Hepatocyte (in vitro differentiated cells): ENCODE results near the gene MTCH1. TPM values are rescaled to one million over a fixed set of nuclear protein-coding genes. Genes with fewer than 3 reads are reported as not detected.

Experiments used
- DNase-seq: peaks from one replicate; pipeline ENCODE4 v3.0.0-alpha.2; 2016; ENCODE audit warnings: low spot score
- H2AFZ ChIP-seq: fragments of 200-600 bp; sonication (generic); 2 replicates; pipeline ENCODE4 v1.6.0; 2016; ENCODE audit warnings: antibody characterized with exemption, mild to moderate bottlenecking
- H3K27ac ChIP-seq: fragments of 200-600 bp; sonication (generic); 2 replicates; pipeline ENCODE4 v1.5.1; 2016; ENCODE audit warnings: mild to moderate bottlenecking
- H3K27me3 ChIP-seq: fragments of 200-600 bp; sonication (generic); 2 replicates; pipeline ENCODE4 v1.6.1; 2016
- H3K36me3 ChIP-seq: fragments of 200-600 bp; sonication (generic); replicated peaks from 2 replicates; pipeline ENCODE4 v1.5.1; 2016; ENCODE audit warnings: low read depth; ENCODE audit not compliant: insufficient read depth
- H3K4me1 ChIP-seq: fragments of 200-600 bp; sonication (generic); 2 replicates; pipeline ENCODE4 v1.5.1; 2016; ENCODE audit warnings: mild to moderate bottlenecking, moderate library complexity; ENCODE audit not compliant: insufficient read depth
- H3K4me2 ChIP-seq: fragments of 200-600 bp; sonication (generic); 2 replicates; pipeline ENCODE4 v1.6.0; 2016
- H3K4me3 ChIP-seq: fragments of 200-600 bp; sonication (generic); 2 replicates; pipeline ENCODE4 v1.5.1; 2016; ENCODE audit warnings: mild to moderate bottlenecking
- H3K79me2 ChIP-seq: fragments of 200-600 bp; sonication (generic); 2 replicates; pipeline ENCODE4 v1.6.0; 2017; ENCODE audit warnings: mild to moderate bottlenecking
- H3K9me2 ChIP-seq: fragments of 200-600 bp; sonication (generic); replicated peaks from 2 replicates; pipeline ENCODE4 v1.6.0; 2017; ENCODE audit warnings: mild to moderate bottlenecking; ENCODE audit not compliant: insufficient read depth
- H3K9me3 ChIP-seq: fragments of 200-600 bp; sonication (generic); 2 replicates; pipeline ENCODE4 v1.5.1; 2016; ENCODE audit warnings: low read depth, mild to moderate bottlenecking
- H4K20me1 ChIP-seq: fragments of 200-600 bp; sonication (generic); 2 replicates; pipeline ENCODE4 v1.6.0; 2016; ENCODE audit warnings: mild to moderate bottlenecking; ENCODE audit not compliant: insufficient read depth, poor library complexity, severe bottlenecking
- EZH2 ChIP-seq: fragments of 200-600 bp; sonication (generic); IDR thresholded peaks from 2 replicates; pipeline ENCODE4 v1.6.1; 2016; ENCODE audit warnings: antibody characterized with exemption, mild to moderate bottlenecking, borderline replicate concordance
- EZH2phosphoT487 ChIP-seq: fragments of 200-600 bp; sonication (generic); IDR thresholded peaks from one replicate; pipeline ENCODE4 v1.6.1; 2018; ENCODE audit warnings: antibody characterized with exemption, mild to moderate bottlenecking, low read depth, moderate library complexity; ENCODE audit not compliant: unreplicated experiment, severe bottlenecking
- WGBS: methylation state at CpG from one replicate; pipeline ENCODE4 v1.1.6; 2016; ENCODE audit warnings: low lambda C conversion rate; ENCODE audit errors: missing lambda C conversion rate; 5-methylcytosine and 5-hydroxymethylcytosine counted together
- polyA plus RNA-seq: library from polyadenylated mRNA; unstranded; fragments of >200 nt; fragmentation: Nextera tagmentation; extraction: Ambion mirVana; gene quantifications from 2 replicates; pipeline ENCODE4 v1.2.1, GENCODE V29; 2016
- total RNA-seq: library from RNA; depleted of rRNA; stranded (reverse); fragments of >200 nt; gene quantifications from 2 replicates; pipeline ENCODE4 v1.2.3, GENCODE V29; 2014
- TF ChIP-seq, protein P1 (sequence below): fragments of 200-600 bp; sonication (generic); IDR thresholded peaks from 2 replicates; pipeline ENCODE4 v1.5.1; 2016; ENCODE audit warnings: antibody characterized with exemption, mild to moderate bottlenecking; ENCODE audit not compliant: poor library complexity

MTCH1 gene
- total and polyA plus RNA-seq, 2 experiments from 2014 or later, result 203 to 395 TPM

DNA sequence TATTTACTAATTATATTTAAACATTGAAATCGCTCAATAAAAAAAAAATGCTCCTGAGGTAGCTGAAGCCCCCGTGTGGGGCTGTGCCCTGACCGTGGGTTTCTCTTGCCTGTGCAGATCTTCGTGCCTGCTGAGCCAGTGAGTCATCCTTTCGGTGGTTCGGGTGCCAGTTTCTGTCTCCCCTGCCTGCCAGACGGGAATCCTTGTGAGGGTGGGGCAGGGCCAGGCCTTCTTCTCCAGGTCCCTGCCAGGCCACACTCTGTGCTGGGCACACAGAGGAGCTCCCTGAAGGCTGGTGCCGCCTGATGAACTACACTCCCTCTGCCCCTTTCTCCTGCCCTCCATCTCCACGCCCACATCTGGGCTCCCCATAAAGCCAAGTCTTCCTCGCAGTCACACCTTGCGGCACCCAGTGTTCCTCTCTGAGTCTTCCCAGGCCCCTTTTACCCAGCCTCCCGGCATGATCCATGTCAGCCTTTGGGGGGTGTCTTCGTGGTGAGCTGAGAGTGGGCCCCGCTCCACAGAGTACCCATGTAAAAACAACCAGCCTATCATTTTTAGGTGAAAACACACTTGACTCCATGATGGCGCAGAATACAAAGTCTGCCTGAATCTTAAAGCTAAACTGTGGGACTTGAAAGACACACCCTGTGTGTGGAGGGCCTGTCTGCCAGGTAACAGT lies 38.8 kb upstream of the MTCH1 start:
- no peaks in the 10 kb centered on the region for H3K4me1 ChIP-seq
- no peak overlapping the region for H3K4me3 ChIP-seq
- H4K20me1 ChIP-seq, result no peaks in the 10 kb centered on the region
- no peaks in the 10 kb centered on the region for H3K9me2 ChIP-seq
- no peaks in the 10 kb centered on the region for H3K27me3 ChIP-seq
- no peak for DNase-seq
- no peaks in the 10 kb centered on the region for H3K79me2 ChIP-seq
- no peaks in the 10 kb centered on the region for H3K36me3 ChIP-seq
- 83% methylated on average over 15 of the region's 15 CpGs for WGBS
- no peaks in the 10 kb centered on the region for H3K9me3 ChIP-seq
- no peak overlapping the region for H3K27ac ChIP-seq
- no peak overlapping the region for H2AFZ ChIP-seq
- TF ChIP-seq EZH2, result no peak
- TF ChIP-seq, protein P1, sequence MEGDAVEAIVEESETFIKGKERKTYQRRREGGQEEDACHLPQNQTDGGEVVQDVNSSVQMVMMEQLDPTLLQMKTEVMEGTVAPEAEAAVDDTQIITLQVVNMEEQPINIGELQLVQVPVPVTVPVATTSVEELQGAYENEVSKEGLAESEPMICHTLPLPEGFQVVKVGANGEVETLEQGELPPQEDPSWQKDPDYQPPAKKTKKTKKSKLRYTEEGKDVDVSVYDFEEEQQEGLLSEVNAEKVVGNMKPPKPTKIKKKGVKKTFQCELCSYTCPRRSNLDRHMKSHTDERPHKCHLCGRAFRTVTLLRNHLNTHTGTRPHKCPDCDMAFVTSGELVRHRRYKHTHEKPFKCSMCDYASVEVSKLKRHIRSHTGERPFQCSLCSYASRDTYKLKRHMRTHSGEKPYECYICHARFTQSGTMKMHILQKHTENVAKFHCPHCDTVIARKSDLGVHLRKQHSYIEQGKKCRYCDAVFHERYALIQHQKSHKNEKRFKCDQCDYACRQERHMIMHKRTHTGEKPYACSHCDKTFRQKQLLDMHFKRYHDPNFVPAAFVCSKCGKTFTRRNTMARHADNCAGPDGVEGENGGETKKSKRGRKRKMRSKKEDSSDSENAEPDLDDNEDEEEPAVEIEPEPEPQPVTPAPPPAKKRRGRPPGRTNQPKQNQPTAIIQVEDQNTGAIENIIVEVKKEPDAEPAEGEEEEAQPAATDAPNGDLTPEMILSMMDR, result no peak
- no peak for TF ChIP-seq EZH2phosphoT487
- H3K4me2 ChIP-seq, result no peak overlapping the region

DNA sequence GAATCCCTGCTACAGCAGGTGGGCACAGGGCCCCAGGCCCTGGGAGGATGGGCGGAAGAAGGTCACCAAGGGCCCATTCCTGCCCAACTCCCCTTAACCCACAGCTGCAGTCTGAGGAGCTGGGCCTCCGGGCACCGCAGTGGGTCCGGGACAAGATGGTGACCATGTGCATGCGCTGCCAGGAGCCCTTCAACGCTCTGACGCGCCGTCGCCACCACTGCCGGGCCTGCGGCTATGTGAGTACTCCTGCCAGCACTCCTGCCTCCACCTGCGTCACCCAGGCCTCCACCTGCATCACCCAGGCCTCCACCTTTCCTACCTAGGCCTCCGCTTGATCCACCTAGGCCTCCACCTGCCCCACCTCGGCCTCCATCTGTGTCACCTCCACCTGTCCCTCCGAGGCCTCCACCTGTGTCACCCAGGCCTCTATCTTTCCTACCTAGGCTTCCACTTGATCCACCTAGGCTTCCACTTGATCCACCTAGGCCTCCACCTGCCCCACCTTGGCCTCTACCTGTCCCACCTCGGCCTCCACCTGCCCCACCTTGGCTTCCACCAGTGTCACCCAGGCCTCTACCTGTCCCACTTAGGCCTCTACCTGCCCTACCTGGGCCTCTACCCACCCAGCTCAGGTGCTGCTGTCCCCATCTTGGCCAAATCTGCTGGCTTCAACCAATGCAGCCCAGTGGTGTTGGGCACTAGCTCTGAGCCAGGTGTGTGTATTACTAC lies 36.3 kb upstream of the MTCH1 start:
- Histone ChIP-seq H2AFZ (no peak overlapping the region), H3K36me3 (no peaks in the 10 kb centered on the region), H3K9me2 (no peaks in the 10 kb centered on the region), H3K4me2 (no peak overlapping the region), H3K9me3 (no peaks in the 10 kb centered on the region), H3K4me3 (no peak overlapping the region), H3K4me1 (peaks cover 3% of the 10 kb centered on the region), H4K20me1 (no peaks in the 10 kb centered on the region), H3K79me2 (no peaks in the 10 kb centered on the region), H3K27me3 (no peaks in the 10 kb centered on the region), H3K27ac (no peak overlapping the region)
- DNase-seq, result no peak
- 92% methylated on average over 17 of the region's 17 CpGs for WGBS
- TF ChIP-seq EZH2 (no peak), EZH2phosphoT487 (no peak)
- TF ChIP-seq, protein P1, result no peak

DNA sequence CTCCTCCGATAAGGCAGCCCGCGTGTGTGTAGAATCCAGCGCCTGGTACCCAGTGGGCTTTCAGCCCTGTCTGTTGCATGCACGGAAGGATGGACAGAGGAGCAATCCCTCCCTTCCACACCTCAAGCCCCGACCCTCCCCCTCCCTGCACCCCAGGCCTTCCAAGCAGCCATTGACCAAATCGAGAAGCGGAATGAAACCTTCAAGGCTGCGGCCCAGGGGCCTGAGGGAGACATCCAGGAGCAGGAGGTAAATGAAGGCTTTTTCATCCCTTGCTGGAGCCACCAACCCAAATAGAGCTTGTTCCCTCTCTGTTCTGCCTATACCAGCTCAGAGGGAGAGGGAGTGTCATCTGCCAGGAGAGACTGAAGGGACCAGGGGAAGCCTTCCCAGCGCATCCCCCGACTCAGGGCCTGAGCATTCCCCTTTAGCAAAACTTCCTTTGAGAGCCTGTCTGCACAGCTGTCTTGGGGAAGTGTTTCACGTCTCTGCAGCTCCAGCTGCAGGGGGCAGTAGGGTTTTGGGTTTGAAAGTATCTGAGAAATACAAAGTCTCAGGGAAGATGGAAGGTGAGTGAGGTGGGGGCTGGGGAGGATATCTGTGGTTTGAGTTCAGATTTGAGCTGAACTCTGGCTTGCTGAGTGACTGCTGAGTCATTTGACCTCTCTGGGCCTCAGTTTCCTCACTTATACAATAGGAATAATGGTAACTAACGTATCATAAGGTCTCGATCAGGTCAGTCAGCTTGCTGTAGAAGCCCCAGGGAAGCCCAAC lies 35.5 kb upstream of the MTCH1 start:
- Histone ChIP-seq H3K4me1 (peaks cover 5% of the 10 kb centered on the region), H3K27ac (no peak overlapping the region), H4K20me1 (no peaks in the 10 kb centered on the region), H3K4me3 (no peak overlapping the region), H3K4me2 (no peak overlapping the region), H2AFZ (no peak overlapping the region), H3K79me2 (no peaks in the 10 kb centered on the region), H3K9me3 (no peaks in the 10 kb centered on the region), H3K36me3 (no peaks in the 10 kb centered on the region), H3K27me3 (no peaks in the 10 kb centered on the region), H3K9me2 (no peaks in the 10 kb centered on the region)
- 80% methylated on average over 14 of the region's 14 CpGs for WGBS
- DNase-seq, result peak; percentile 42
- TF ChIP-seq, protein P1, result peak; percentile 47
- TF ChIP-seq EZH2, result no peak
- no peak for TF ChIP-seq EZH2phosphoT487
